HG03060 (cell line): ENCODE measurements around the gene ANKFY1.

Experiments
- ATAC-seq: cut with Tn5 transposase; IDR thresholded peaks from one replicate; pipeline ENCODE4 v1.9.1; 2021; ENCODE audit warnings: low read depth, moderate number of reproducible peaks; ENCODE audit not compliant: unreplicated experiment

The ANKFY1 gene, protein sequence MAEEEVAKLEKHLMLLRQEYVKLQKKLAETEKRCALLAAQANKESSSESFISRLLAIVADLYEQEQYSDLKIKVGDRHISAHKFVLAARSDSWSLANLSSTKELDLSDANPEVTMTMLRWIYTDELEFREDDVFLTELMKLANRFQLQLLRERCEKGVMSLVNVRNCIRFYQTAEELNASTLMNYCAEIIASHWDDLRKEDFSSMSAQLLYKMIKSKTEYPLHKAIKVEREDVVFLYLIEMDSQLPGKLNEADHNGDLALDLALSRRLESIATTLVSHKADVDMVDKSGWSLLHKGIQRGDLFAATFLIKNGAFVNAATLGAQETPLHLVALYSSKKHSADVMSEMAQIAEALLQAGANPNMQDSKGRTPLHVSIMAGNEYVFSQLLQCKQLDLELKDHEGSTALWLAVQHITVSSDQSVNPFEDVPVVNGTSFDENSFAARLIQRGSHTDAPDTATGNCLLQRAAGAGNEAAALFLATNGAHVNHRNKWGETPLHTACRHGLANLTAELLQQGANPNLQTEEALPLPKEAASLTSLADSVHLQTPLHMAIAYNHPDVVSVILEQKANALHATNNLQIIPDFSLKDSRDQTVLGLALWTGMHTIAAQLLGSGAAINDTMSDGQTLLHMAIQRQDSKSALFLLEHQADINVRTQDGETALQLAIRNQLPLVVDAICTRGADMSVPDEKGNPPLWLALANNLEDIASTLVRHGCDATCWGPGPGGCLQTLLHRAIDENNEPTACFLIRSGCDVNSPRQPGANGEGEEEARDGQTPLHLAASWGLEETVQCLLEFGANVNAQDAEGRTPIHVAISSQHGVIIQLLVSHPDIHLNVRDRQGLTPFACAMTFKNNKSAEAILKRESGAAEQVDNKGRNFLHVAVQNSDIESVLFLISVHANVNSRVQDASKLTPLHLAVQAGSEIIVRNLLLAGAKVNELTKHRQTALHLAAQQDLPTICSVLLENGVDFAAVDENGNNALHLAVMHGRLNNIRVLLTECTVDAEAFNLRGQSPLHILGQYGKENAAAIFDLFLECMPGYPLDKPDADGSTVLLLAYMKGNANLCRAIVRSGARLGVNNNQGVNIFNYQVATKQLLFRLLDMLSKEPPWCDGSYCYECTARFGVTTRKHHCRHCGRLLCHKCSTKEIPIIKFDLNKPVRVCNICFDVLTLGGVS

DNA sequence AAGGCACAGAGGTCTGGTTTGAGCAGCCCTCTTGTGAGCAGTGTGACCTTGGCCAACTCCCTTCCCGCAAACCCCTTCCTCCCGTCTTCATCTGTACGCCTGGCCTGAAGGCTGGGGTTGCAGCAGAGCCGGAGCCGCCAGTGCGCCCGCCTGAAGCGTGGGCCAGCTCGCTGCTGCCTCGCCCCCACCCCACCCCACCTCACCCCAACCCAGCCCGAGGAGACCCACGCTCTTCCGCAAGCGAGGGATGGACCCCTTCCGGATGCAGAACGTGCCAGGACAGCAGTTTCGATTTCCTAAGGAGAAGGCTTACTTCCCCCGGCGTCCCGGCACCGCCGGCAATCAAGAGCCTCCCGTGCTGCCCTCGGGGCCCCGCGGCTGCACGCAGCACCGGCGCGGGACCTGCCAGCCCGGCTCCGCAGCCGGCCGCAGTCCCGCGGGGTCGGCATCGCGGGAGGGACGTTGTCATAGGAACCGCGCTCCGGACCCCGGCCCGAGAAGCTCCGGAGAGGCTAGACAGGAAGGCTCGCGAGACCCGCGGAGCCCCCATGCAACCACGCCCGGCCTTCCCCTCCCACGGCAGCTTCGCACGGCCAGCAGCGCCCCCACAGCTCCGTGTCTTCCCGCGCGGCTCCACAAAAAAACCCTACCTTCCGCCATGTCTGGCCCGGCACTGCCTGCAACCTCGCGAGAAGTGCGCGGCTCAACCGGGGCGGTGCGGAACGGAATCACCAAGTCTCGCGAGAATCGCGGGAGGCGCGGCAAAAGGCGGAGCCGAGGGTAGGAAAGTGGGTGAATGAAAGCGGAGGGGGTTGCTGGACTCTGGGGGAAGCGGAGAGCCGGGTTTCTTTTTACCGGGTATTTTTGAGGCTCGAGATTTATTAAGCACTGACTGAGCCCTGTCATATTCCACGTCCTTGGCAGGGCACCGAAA is at the start of gene ANKFY1:
Gene ANKFY1, minus strand, starts transcription at position 698 of the 934 bp plus-strand sequence. Its CDS starts 38 bp downstream, at position 660.
- no peak for ATAC-seq

DNA sequence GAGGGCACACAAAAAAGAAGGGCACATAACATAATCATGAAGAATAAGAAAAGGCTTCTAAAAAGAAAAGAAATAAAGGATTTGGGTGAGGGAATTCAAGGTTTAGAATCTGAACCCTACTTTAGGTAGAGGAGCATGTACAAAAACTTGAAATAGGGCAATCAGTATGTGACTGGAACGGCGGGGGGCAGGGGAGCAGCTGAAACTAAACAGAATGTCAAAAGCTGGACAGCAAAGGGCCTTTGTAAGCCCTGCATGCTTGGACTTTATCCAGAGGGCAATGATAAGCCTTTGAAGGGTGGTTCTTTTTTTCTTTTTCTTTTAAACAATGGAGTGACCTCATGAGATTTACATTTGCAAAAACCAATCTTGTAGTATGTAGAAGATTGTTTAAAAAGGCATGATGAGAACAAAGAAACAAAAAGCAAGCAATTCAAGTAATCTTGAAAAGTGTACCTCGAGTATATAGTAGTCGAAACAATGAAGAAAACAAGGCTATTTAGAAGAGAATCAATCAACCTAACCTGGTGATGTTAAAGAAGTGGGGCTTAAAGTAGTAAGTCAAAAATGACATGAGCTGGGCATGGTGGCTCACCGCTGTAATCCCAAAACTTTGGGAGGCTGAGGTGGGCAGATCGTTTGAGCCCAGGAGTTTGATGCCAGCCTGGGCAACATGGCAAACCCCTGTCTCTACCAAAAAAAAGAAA is 46.7 kb upstream of the ANKFY1 start:
- no peak for ATAC-seq

DNA sequence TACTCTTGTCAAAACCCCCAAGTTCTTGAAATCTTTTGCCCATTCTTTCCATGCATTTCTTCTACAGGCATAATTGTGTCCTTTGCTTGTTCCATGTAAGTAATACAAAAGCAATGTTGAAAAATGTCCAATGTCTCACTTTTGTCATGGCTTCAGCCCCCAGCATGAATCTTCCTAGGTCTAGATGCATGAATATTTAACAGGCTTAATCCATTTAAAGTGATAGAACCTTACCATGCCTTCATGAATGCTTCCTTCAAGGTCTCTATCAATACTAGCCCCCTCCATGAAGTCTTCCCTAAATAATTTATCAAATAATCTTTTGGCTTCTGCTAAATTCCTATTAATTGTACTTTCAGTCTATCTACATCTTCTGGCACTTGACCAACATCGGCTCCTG is 46.1 kb upstream of the ANKFY1 start:
- no peak for ATAC-seq

DNA sequence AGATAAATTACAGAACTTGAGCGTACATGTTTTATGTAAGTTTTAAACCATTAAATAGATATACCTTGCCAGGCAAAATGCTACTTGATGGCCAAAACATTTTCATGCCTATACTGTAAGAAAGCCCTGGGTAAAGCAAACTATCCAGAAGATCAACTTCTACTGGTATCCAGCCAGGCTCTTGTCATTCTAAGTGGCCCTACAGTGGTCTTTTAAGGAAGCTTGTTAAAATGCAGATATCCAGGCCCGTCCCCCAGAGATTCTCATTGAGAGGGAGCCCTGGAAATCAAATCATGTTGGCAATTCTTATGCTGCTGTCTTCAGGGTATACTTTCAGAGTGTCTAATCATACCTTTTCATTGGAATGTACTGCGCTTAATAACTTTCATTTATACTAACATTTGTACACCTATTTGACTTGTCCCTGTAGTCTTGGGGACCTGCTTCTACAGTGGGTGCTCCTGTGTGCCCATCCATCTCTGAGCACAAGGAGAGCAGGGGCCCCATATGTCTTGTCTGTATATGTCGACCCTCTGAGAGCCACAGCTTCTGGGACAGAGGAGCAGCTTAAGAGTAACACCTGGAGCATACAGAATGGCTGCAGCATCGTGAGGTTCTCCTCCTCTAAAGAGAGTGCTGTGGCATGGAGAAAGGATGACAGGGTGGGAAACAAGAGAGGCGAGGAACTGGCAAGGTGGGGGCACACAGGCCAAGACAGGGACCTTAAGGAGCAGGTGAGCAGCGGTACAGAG is 43.6 kb upstream of the ANKFY1 start:
- no peak for ATAC-seq

DNA sequence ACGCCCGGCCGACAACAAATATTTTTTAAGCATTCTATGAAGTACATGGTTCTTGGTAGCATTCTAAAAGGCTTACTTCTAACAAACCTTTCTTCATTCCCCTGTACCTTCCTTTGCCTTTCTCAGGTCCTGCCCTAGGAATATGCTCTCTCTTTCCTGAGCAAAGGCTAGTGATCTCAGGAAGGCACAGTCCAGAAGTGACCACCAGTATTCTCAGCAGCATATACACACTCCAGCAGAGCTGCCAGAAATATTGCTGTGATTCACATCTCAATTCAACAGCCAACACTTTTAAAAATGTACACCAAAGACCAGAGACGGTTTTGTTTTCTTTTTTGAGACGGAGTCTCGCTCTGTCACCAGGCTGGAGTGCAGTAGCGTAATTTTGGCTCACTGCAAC is 41.4 kb upstream of the ANKFY1 start:
- no peak for ATAC-seq

DNA sequence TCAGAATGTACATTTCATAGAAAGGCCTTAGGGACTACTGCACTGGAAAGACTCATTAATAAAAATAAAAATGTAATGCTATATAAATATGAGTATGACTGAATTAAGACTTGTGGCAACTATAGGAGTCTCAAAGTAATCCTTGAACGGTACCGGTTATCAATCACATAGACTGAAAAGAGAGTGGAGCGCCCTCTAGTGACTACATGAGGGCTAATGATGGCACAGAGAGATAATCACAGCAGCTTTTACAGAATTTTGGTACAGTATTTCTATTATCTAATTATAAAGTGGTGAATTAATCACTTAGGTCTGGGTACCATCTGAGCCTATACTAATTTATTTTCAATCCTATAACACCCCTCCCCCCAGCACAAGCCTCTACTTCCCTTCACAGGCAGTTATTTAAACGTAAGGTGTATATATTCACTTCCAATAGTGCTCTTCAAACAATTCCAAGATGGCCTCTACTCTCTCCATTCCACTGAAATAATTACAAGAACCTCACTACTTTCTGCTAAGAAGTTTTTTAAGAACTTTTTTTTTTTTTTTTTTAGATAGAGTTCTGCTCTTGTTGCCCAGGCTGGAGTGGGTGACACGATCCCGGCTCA is 40.7 kb upstream of the ANKFY1 start:
- no peak for ATAC-seq

DNA sequence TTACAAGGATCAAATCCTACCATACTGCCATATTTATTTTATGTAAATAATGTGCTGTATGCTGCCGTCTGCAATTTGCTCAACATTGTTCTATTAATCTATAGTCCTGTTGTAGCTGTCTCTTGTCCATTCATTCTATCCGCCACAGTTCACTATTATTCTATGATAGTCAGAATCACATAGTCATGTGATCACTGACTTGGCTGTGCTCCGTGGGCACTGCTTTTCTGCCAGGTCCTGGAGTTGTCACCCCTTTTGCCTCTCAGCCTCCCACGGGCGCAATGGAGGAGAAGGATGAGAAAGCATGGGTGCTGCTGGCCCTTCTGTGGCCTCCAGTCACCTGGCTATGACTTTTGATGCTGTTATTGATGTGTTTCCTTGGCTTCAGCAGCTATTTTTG is 37.3 kb upstream of the ANKFY1 start:
- no peak for ATAC-seq

DNA sequence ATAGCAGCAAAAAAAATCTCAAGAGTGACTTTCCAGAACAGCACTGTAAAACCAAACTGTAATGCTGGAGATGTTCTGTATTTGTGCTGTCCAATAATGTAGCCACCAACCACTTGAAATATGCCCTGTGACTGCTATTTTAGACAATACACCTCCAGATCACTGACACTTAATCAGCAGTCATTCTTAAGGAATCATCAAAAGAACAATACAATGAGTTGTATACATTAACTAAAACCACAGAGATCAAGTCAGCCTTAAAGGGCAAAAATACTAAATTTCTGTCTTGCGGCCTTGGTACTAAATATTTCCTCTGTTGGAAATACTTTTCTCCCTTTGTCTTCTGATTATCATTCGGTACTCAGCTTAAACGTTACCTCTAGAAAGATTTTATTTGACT is 33.6 kb upstream of the ANKFY1 start:
- ATAC-seq: no peak

DNA sequence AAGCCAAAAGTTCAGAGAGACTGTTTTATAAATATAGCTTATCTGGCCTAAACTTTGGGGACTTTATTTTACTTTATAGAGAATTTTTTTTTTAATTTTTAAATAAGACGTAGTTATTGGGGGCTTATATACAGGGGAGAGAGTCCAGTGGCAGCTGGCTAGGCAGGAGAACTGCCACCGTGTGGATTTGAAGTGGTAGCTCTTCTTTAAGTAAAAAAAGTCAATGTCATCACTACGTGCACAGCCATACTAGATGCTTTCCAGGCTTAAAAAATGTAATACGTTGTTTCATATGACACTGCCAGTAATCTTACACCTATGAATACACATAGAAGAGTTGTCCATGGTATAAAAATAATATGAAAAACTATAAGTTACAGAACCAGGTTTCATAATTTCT is 31.9 kb upstream of the ANKFY1 start:
- ATAC-seq: no peak

DNA sequence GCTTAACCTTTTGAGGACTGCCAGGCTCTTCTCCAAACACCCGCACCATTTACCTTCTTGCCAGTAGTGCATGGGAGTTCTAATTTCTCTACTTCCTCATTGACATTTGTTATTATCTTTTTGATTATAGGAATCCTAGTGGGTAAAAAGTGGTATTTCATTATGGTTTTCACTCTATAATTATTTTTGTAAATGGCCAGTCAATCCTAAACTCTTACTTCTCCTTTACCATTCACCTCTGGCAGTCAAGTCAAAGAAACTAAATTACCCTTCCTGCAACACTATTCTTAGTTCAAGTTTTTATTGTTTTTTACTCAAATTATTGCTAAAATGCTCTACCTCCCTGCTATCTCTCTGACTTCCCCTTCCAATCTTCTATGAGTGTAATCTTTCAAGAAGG is 29.8 kb upstream of the ANKFY1 start:
- ATAC-seq: no peak

DNA sequence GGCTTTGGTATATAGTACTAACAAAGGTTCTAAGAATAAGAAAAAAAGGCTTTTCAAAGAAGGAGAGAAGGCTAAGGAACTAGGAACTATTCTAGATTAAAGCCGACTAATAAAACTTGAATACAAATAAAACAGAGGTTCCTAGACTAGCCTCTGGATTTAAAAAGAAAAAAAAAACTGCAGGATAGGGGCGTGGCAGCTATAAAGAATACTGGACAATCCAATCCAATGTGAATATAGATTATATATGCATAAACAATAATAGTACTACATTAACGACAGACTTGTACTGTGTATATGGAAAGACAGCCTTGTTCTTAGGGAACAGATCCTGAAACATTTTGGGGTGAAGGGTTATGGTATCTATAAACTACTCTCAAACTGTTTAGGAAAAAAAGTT is 23.9 kb upstream of the ANKFY1 start:
- no peak for ATAC-seq

DNA sequence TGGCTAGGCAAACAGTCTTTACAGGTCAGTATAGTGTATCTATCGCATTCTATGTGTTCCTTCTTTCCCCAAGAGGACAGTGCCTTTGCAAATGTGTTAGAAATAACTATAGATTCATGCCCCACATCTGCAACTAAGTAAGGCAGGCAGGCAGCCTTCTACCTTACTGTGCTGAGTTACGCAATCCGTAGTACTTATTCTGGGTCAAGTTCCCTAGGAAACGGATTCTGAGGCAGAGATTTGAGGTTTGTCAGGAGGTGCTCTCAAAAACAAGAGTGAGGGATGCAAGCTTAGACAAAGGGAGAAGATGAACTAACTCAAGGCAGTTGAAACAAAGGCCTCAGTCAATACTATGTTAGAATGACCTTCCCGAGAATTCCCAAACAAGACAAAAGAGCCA is 12.7 kb upstream of the ANKFY1 start:
- ATAC-seq: no peak

DNA sequence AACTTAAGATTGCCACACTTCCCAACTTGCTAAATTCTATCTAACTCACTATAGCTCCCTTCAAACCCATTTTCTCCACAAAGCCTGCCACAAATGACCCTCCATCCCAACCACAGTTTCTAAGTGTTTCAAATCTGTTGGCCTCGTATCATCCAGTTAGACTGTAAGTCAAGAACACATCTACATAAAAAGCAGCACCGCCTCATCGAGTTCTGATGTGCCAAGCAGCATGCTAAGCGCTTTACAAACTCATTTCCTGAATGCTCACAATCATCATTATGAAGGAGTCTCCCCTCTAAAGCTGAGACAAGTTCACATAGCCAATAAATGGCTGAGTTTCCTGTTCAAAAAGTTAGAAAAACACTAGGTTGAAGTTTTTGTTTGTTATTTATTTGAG is 9.2 kb upstream of the ANKFY1 start:
- ATAC-seq: no peak

DNA sequence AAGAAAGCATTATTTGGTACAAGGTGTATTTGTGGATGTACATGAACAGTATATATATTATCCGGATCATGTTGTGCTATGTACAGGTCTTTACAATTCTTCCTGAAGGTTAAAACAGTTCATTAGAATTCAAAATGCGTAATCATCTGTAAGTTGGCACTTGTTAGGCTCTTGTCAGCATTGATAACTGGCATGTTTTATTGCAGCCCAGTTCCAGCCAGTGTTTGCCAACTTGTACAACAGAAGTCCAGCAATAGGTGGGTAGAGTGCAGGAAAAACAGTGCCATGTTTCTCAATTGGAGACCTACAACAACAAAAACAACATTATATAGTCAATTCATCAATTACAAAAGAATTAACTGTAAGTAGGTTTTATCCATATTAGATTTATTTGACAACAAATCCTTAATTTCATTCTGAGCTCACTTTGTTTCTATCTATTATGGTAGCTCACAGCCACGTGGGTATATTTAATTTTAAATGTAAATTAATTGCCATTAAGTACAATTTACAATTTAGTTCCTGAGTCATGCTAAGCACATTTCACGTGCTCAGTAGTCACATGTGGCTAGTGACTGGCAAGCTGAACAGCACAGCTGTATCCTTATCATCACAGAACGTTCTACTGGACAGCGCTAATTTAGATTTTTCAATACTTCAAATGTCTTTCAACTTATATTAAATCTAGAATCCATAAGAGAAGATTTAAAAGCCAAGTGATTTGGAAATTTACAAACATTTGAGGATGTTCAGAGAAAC is 8.6 kb upstream of the ANKFY1 start:
- no peak for ATAC-seq

DNA sequence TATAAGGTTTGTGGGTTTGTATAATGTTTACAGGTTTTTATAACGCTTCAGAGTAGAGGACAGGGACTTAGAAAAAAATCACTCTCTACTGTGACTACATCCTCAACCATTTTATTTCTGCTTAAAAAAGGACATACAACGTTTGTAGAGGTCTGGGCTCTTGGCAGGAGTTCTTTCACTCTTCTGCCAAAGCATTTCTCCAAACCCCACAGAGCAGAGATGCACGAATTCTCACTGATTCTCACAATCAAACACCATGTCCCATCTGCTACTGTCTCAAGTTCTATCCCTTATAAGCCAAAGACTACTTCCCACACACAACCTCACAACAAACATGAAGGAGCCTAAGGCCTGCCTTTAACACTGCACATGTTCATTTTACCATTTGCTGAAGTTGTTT is 7.0 kb upstream of the ANKFY1 start:
- no peak for ATAC-seq

DNA sequence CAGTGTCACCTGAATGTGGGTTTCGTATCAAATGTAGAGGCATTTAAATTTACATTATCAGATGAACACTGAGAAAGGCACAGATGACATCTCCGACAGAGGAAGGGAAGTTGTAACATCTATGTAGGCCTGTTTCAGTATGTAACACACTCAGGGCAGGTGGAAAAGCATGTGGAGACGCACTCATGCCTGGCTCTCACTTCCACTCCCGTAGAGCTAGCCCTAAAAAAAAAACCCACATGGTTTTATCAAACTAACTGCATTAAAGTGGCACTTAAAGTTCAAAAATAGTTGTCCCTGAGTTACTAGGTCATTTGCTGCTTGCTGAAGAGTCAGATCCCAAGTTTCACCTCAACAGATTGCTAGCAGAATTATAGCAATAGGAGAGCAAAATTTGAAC is 6.1 kb upstream of the ANKFY1 start:
- no peak for ATAC-seq

DNA sequence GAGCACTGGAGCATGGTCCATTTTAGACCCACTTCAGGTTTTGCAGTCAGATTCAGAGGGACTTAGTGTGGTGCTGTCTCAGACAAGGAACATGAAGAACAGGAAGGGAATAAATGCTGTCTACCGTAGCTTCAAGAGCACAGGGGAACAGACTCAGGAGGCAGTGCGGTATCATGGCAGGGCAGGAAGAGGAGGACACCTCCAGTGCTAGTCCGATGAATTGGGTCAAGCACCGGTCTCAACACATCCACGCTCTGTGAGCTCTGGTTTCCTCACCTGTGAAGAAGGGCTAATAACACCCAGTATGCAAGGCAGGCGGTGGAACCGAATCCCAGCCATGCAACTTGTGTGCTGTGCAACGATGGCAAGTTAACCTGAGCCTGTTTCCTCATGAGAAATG is 3.6 kb upstream of the ANKFY1 start:
- ATAC-seq: no peak

DNA sequence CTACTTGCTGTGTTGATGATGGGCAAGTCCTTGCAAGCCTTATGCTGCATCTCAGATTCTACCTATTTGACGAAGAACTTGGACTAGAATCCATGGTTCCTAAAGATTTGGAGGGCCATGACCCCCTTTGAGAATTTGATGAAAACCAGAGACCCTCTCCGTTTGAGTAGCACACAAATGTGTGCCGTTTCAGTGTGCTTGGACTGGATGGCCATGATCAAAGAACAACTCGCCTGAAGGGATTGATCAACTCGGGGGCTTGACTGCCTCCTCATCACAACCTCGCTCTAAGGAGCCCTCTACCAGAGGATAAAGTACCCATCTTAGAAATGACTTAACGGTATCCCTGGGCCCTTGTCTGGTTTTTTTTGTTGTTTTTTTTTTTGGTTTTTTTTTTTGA is 2.8 kb upstream of the ANKFY1 start:
- no peak for ATAC-seq
